NB4 (cell line): ENCODE data around the gene KRTAP26-1.

Source experiments
- DNase-seq: peaks from one replicate; pipeline ENCODE4 v3.0.0; 2010; ENCODE audit warnings: low read depth
- H3K4me3 ChIP-seq: one replicate; pipeline ENCODE4 v1.5.1; 2011; ENCODE audit warnings: mild to moderate bottlenecking, low read depth, low read length, moderate library complexity
- CTCF ChIP-seq: IDR thresholded peaks from one replicate; pipeline ENCODE4 v1.5.1; 2012; ENCODE audit warnings: low read depth, low read length
- MAX ChIP-seq: IDR thresholded peaks from 2 replicates; pipeline ENCODE4 v1.6.1; 2011; ENCODE audit warnings: low read depth, low read length
- MYC ChIP-seq: IDR thresholded peaks from 2 replicates; pipeline ENCODE4 v1.6.1; 2011; ENCODE audit warnings: low read depth, low read length
- POLR2A ChIP-seq: IDR thresholded peaks from 2 replicates; pipeline ENCODE4 v1.6.1; 2011; ENCODE audit warnings: mild to moderate bottlenecking; ENCODE audit not compliant: insufficient read length; ENCODE audit errors: extremely low read depth

KRTAP26-1 gene

GRCh38 chr21:30320215-30320614 is at the start of gene KRTAP26-1:
TSS of gene KRTAP26-1 (minus strand) at chr21:30320315. CDS start at chr21:30320035, 280 bp downstream.
- TF ChIP-seq POLR2A, result no peak
- no peak for DNase-seq
- H3K4me3 ChIP-seq, result no peak within 1 kb of the TSS

GRCh38 chr21:30355906-30356305 is 35.8 kb upstream of the KRTAP26-1 start:
- DNase-seq, result no peak
- TF ChIP-seq MAX (no peak), CTCF (no peak), POLR2A (no peak)
- no peak overlapping the region for H3K4me3 ChIP-seq

- no peak for DNase-seq
- H3K4me3 ChIP-seq, result no peak overlapping the region
- TF ChIP-seq MYC (no peak), POLR2A (no peak), CTCF (no peak), MAX (no peak)
Measured at GRCh38 chr21:30354308-30355005, 34.3 kb upstream of the KRTAP26-1 start.

GRCh38 chr21:30351534-30351933 is 31.4 kb upstream of the KRTAP26-1 start:
- H3K4me3 ChIP-seq, result no peak overlapping the region
- no peak for DNase-seq
- TF ChIP-seq MAX (no peak), POLR2A (no peak), CTCF (no peak), MYC (no peak)

- no peak for TF ChIP-seq POLR2A
- no peak for TF ChIP-seq CTCF
- TF ChIP-seq MYC, result no peak
- TF ChIP-seq MAX, result no peak
- DNase-seq, result no peak
- H3K4me3 ChIP-seq, result no peak overlapping the region
Measured at GRCh38 chr21:30349572-30349971, 29.5 kb upstream of the KRTAP26-1 start.

- H3K4me3 ChIP-seq, result no peak within 1 kb of the TSS
Measured at GRCh38 chr21:30348506-30348905, 28.4 kb upstream of the KRTAP26-1 start, which contains the start of gene KRTAP23-1. TSS of gene KRTAP23-1 (minus strand) at chr21:30348606. CDS start at chr21:30348606, 0 bp downstream.

More at GRCh38 chr21:30348506-30348905, 28.4 kb upstream of the KRTAP26-1 start, which contains the start of gene KRTAP23-1:
- TF ChIP-seq MAX (no peak), POLR2A (no peak), MYC (no peak), CTCF (no peak)
- DNase-seq, result no peak
